GM19240 (cell line): ENCODE results near the gene HOXC6.

ENCODE experiments used
- DNase-seq: peaks from one replicate; pipeline ENCODE4 v3.0.0; 2011; ENCODE audit warnings: low spot score; ENCODE audit not compliant: insufficient read length

Gene HOXC6

GRCh38 chr12:54012631-54013409 is 15.4 kb upstream of the HOXC6 start:
- no peak for DNase-seq

- no peak for DNase-seq
Measured at GRCh38 chr12:54014377-54015017, 13.7 kb upstream of the HOXC6 start.

GRCh38 chr12:54015018-54015931 is 13.0 kb upstream of the HOXC6 start:
- no peak for DNase-seq

GRCh38 chr12:54016051-54016450 is 12.2 kb upstream of the HOXC6 start:
- no peak for DNase-seq

GRCh38 chr12:54016478-54016964 is 11.7 kb upstream of the HOXC6 start:
- DNase-seq = no peak

GRCh38 chr12:54017027-54017788 is 11.0 kb upstream of the HOXC6 start:
- DNase-seq = no peak

- peak; percentile 90 for DNase-seq
Measured at GRCh38 chr12:54017878-54018467, 10.3 kb upstream of the HOXC6 start.

- no peak for DNase-seq
Measured at GRCh38 chr12:54018468-54018984, 9.7 kb upstream of the HOXC6 start.

- no peak for DNase-seq
Measured at GRCh38 chr12:54019091-54019811, 9.0 kb upstream of the HOXC6 start.

- no peak for DNase-seq
Measured at GRCh38 chr12:54019924-54020590, 8.2 kb upstream of the HOXC6 start.

GRCh38 chr12:54020591-54021405 is 7.4 kb upstream of the HOXC6 start:
- no peak for DNase-seq

GRCh38 chr12:54021432-54022013 is 6.7 kb upstream of the HOXC6 start:
- DNase-seq = no peak

GRCh38 chr12:54022960-54023884 is 5.0 kb upstream of the HOXC6 start:
- no peak for DNase-seq

- DNase-seq = no peak
Measured at GRCh38 chr12:54024127-54024526, 4.1 kb upstream of the HOXC6 start.

- DNase-seq = no peak
Measured at GRCh38 chr12:54024581-54025305, 3.5 kb upstream of the HOXC6 start.
